Panc1 (cell line): ENCODE data around the gene TEKT3.

Source experiments
- POLR2AphosphoS5 ChIP-seq: IDR thresholded peaks from 2 replicates; pipeline ENCODE4 v1.6.1; 2012; ENCODE audit warnings: mild to moderate bottlenecking, low read depth, low read length, moderate library complexity
- SIN3A ChIP-seq: IDR thresholded peaks from 2 replicates; pipeline ENCODE4 v1.6.1; 2012; ENCODE audit warnings: low read depth, mild to moderate bottlenecking, low read length, moderate library complexity, borderline replicate concordance; ENCODE audit not compliant: insufficient read depth
- TCF7L2 ChIP-seq: IDR thresholded peaks from 2 replicates; pipeline ENCODE4 v1.6.1; 2011; ENCODE audit warnings: mild to moderate bottlenecking, low read depth, low read length, inconsistent platforms
- TF ChIP-seq, protein P1 (sequence below): fragments of 450-650 bp; IDR thresholded peaks from 2 replicates; pipeline ENCODE4 v1.5.1; 2017; ENCODE audit warnings: mild to moderate bottlenecking
- TF ChIP-seq, protein P2 (sequence below), 2 experiments: IDR thresholded peaks; 2 replicates each; pipeline ENCODE4 v1.6.1; 2011 to 2012; ENCODE audit warnings: low read depth in 2 of 2, control low read depth in 1 of 2, low read length in 1 of 2, mild to moderate bottlenecking in 1 of 2, moderate library complexity in 1 of 2; ENCODE audit not compliant: insufficient read depth in 1 of 2

GRCh38 chr17:15385305-15385704 is 43.9 kb upstream of the TEKT3 start:
- TF ChIP-seq, protein P1, sequence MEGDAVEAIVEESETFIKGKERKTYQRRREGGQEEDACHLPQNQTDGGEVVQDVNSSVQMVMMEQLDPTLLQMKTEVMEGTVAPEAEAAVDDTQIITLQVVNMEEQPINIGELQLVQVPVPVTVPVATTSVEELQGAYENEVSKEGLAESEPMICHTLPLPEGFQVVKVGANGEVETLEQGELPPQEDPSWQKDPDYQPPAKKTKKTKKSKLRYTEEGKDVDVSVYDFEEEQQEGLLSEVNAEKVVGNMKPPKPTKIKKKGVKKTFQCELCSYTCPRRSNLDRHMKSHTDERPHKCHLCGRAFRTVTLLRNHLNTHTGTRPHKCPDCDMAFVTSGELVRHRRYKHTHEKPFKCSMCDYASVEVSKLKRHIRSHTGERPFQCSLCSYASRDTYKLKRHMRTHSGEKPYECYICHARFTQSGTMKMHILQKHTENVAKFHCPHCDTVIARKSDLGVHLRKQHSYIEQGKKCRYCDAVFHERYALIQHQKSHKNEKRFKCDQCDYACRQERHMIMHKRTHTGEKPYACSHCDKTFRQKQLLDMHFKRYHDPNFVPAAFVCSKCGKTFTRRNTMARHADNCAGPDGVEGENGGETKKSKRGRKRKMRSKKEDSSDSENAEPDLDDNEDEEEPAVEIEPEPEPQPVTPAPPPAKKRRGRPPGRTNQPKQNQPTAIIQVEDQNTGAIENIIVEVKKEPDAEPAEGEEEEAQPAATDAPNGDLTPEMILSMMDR = no peak
- TF ChIP-seq POLR2AphosphoS5 = no peak
- no peak for TF ChIP-seq TCF7L2
- no peak for TF ChIP-seq SIN3A
- TF ChIP-seq, protein P2, sequence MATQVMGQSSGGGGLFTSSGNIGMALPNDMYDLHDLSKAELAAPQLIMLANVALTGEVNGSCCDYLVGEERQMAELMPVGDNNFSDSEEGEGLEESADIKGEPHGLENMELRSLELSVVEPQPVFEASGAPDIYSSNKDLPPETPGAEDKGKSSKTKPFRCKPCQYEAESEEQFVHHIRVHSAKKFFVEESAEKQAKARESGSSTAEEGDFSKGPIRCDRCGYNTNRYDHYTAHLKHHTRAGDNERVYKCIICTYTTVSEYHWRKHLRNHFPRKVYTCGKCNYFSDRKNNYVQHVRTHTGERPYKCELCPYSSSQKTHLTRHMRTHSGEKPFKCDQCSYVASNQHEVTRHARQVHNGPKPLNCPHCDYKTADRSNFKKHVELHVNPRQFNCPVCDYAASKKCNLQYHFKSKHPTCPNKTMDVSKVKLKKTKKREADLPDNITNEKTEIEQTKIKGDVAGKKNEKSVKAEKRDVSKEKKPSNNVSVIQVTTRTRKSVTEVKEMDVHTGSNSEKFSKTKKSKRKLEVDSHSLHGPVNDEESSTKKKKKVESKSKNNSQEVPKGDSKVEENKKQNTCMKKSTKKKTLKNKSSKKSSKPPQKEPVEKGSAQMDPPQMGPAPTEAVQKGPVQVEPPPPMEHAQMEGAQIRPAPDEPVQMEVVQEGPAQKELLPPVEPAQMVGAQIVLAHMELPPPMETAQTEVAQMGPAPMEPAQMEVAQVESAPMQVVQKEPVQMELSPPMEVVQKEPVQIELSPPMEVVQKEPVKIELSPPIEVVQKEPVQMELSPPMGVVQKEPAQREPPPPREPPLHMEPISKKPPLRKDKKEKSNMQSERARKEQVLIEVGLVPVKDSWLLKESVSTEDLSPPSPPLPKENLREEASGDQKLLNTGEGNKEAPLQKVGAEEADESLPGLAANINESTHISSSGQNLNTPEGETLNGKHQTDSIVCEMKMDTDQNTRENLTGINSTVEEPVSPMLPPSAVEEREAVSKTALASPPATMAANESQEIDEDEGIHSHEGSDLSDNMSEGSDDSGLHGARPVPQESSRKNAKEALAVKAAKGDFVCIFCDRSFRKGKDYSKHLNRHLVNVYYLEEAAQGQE (IDR thresholded peaks at IDR 0.05; ENCODE audit: insufficient read depth in 1 of 2, low read depth in 2 of 2, low read length in 1 of 2) = no peak
